HepG2 (cell line): ENCODE results near the gene ASZ1. TPM values are rescaled to one million over a fixed set of nuclear protein-coding genes. Genes with fewer than 3 reads are reported as not detected.

Experiments used
- ATAC-seq: fragments of 200-7000 bp; cut with Tn5 transposase; 3 replicates; pipeline ENCODE4 v1.9.1; 2020; ENCODE audit warnings: mild to moderate bottlenecking, moderate library complexity
- BruUV-seq: library from RNA; stranded (reverse); fragments of 400-500 nt; replicated peaks from 2 replicates; lab custom pipeline; 2021; lab: Mats Ljungman, UMichigan
- CTCF ChIA-PET: fragments of 300-600 bp; formaldehyde crosslinking; extraction: SDS; loops from one replicate; lab custom pipeline; 2021; ENCODE audit warnings: low total read pairs, inconsistent platforms, low intra/inter-chr PET ratio; lab: Yijun Ruan, JAX
- POLR2A ChIA-PET: fragments of 350-600 bp; sonication (Branson Sonifier 250); formaldehyde crosslinking; loops from one replicate; lab custom pipeline; 2020; ENCODE audit warnings: antibody characterized with exemption, inconsistent platforms; lab: Yijun Ruan, JAX
- DNase-seq: peaks from one replicate; pipeline ENCODE4 v3.0.0-alpha.2; 2015; ENCODE audit warnings: low spot score
- FAIRE-seq: peaks from 3 replicates; lab custom pipeline; 2011; peaks lifted over from hg19 to GRCh38; lab: Jason Lieb, UNC
- H2AFZ ChIP-seq: one replicate; pipeline ENCODE4 v1.6.1; 2011; ENCODE audit warnings: low read length, inconsistent platforms
- H3K27ac ChIP-seq: fragments of 300-600 bp; 3 replicates; pipeline ENCODE4 v1.8.0; 2011; ENCODE audit warnings: mixed run types, mild to moderate bottlenecking, mixed read lengths, low read length, inconsistent platforms; ENCODE audit not compliant: insufficient read depth; ENCODE audit errors: extremely low read length
- H3K27me3 ChIP-seq, 2 experiments: fragments of 200-600 bp in 1 of 2; 2 replicates in 1 of 2; 3 replicates in 1 of 2; pipeline versions ENCODE4 v1.6.0 to v1.8.0; 2011; ENCODE audit warnings: low read length in 2 of 2, mild to moderate bottlenecking in 2 of 2, moderate library complexity in 2 of 2, inconsistent platforms in 1 of 2; ENCODE audit not compliant: insufficient read depth in 2 of 2, control insufficient read depth in 1 of 2
- H3K36me3 ChIP-seq, 2 experiments: fragments of 200-600 bp in 1 of 2; replicated peaks in 1 of 2; 2 replicates in 1 of 2; 3 replicates in 1 of 2; pipeline versions ENCODE4 v1.5.1 to v1.8.0; 2011; ENCODE audit warnings: low read length in 2 of 2, inconsistent platforms in 1 of 2; ENCODE audit not compliant: insufficient read depth in 2 of 2, control insufficient read depth in 1 of 2
- H3K4me1 ChIP-seq: 2 replicates; pipeline ENCODE4 v1.5.1; 2012; ENCODE audit warnings: low read length, inconsistent platforms; ENCODE audit not compliant: insufficient read depth
- H3K4me2 ChIP-seq: 2 replicates; pipeline ENCODE4 v1.6.0; 2011; ENCODE audit warnings: low read depth, low read length, inconsistent platforms
- H3K4me3 ChIP-seq, 3 experiments: fragments of 200-600 bp in 1 of 3; sonication (generic), shearing (Covaris generic) in 1 of 3; replicated peaks in 1 of 3; 2 replicates each; pipeline ENCODE4 v1.5.1; 2011 to 2016; ENCODE audit warnings: low read length in 3 of 3, inconsistent platforms in 2 of 3, low read depth in 2 of 3, mild to moderate bottlenecking in 2 of 3, control low read depth in 1 of 3, mixed read lengths in 1 of 3; ENCODE audit not compliant: insufficient read depth in 1 of 3
- H3K79me2 ChIP-seq: one replicate; pipeline ENCODE4 v1.6.1; 2011; ENCODE audit warnings: low read length, inconsistent platforms; ENCODE audit not compliant: insufficient read depth
- H3K9ac ChIP-seq: 2 replicates; pipeline ENCODE4 v1.6.0; 2011; ENCODE audit warnings: mild to moderate bottlenecking, low read depth, low read length, inconsistent platforms; ENCODE audit not compliant: insufficient read depth
- H3K9me3 ChIP-seq: 2 replicates; pipeline ENCODE4 v1.5.1; 2012; ENCODE audit warnings: mild to moderate bottlenecking, low read length
- H4K20me1 ChIP-seq: 2 replicates; pipeline ENCODE4 v1.6.0; 2011; ENCODE audit warnings: inconsistent platforms, mild to moderate bottlenecking, low read length, moderate library complexity; ENCODE audit not compliant: insufficient read depth
- EEA1 ChIP-seq: sonication (generic); formaldehyde crosslinking; IDR thresholded peaks from 2 replicates; pipeline ENCODE4 v1.5.1; 2020; ENCODE audit warnings: mild to moderate bottlenecking, missing genetic modification reagents, borderline replicate concordance
- KMT2B ChIP-seq: IDR thresholded peaks from 2 replicates; pipeline ENCODE4 v1.6.1; 2016; ENCODE audit warnings: missing genetic modification reagents, missing compliant biosample characterization
- MAZ ChIP-seq, 2 experiments: sonication (generic) in 1 of 2; formaldehyde crosslinking in 1 of 2; IDR thresholded peaks; 2 replicates each; pipeline versions ENCODE4 v1.5.0 to v1.6.1; 2012 to 2020; ENCODE audit warnings: low read depth in 2 of 2, mild to moderate bottlenecking in 2 of 2, borderline replicate concordance in 1 of 2, improper control_type of control experiment in 1 of 2, low read length in 1 of 2, missing genetic modification reagents in 1 of 2, moderate library complexity in 1 of 2
- PAF1 ChIP-seq: IDR thresholded peaks from 2 replicates; pipeline ENCODE4 v1.6.1; 2016; ENCODE audit warnings: missing genetic modification reagents, missing compliant biosample characterization
- PTBP1 ChIP-seq: fragments of 200-400 bp; formaldehyde crosslinking; IDR thresholded peaks from 2 replicates; pipeline ENCODE4 v1.6.1; 2018; ENCODE audit warnings: low read length, low read depth; ENCODE audit not compliant: poor library complexity, severe bottlenecking
- STAT5B ChIP-seq: sonication (generic); formaldehyde crosslinking; IDR thresholded peaks from 2 replicates; pipeline ENCODE4 v1.4.0; 2020; ENCODE audit warnings: missing genetic modification reagents
- ZNF12 ChIP-seq: sonication (generic); formaldehyde crosslinking; IDR thresholded peaks from 2 replicates; pipeline ENCODE4 v1.5.0; 2020; ENCODE audit warnings: missing genetic modification reagents
- ZNF326 ChIP-seq: sonication (generic); formaldehyde crosslinking; IDR thresholded peaks from 2 replicates; pipeline ENCODE4 v1.4.0; 2020; ENCODE audit warnings: missing genetic modification reagents, borderline replicate concordance
- ZNF451 ChIP-seq: sonication (generic); formaldehyde crosslinking; IDR thresholded peaks from 2 replicates; pipeline ENCODE4 v1.5.0; 2020; ENCODE audit warnings: mild to moderate bottlenecking, missing genetic modification reagents
- ZNF589 ChIP-seq: sonication (generic); formaldehyde crosslinking; conservative IDR thresholded peaks from 2 replicates; pipeline ENCODE4 v1.8.0; 2022; ENCODE audit warnings: mild to moderate bottlenecking, moderate library complexity, missing genetic modification reagents
- ZNF788 ChIP-seq: sonication (generic); formaldehyde crosslinking; IDR thresholded peaks from 2 replicates; pipeline ENCODE4 v1.5.0; 2020; ENCODE audit warnings: mild to moderate bottlenecking, missing genetic modification reagents, borderline replicate concordance
- WGBS: methylation state at CpG from one replicate; pipeline ENCODE4 v1.1.6; 2017; ENCODE audit warnings: low lambda C conversion rate; 5-methylcytosine and 5-hydroxymethylcytosine counted together
- in situ Hi-C: cut with HindIII; loops from 2 replicates; pipeline ENCODE4 v1.10.0; 2017; ENCODE audit warnings: low pct_unique_long_range_greater_than_20kb; ENCODE audit not compliant: extremely low pct_ligation_motif_present
- intact Hi-C: fragments of 100-400 bp; cut with micrococcal nuclease; formaldehyde crosslinking; loops from one replicate; pipeline ENCODE4 v1.10.0; 2022; ENCODE audit not compliant: unreplicated experiment
- polyA plus RNA-seq, 8 experiments: library from polyadenylated mRNA; depleted of rRNA in 3 of 8; stranded (reverse) in 7 of 8; unstranded in 1 of 8; fragments of >200 nt; fragmentation: Illumina TruSeq in 4 of 8; extraction: Trizol in 4 of 8; gene quantifications; 2 replicates each; pipeline versions ENCODE4 v1.2.1 to v1.2.3, GENCODE V29; 2011 to 2016; ENCODE audit warnings: low read depth in 4 of 8, missing spikeins in 1 of 8, mixed read lengths in 1 of 8; ENCODE audit not compliant: insufficient read depth in 1 of 8
- total RNA-seq, 5 experiments: library from RNA; depleted of rRNA; stranded (reverse); fragments of >200 nt; fragmentation: Illumina TruSeq; extraction: Trizol; gene quantifications; 2 replicates each; pipeline ENCODE4 v1.2.3, GENCODE V29; 2016; ENCODE audit warnings: low read depth in 1 of 5

Gene ASZ1
- total and polyA plus RNA-seq, 2 of the 13 experiments (the other 11 are each of a cell fraction or from before 2014, with no cell fraction given), result not detected

GRCh38 chr7:117446220-117446815 is 19.0 kb upstream of the ASZ1 start:
- intact Hi-C loops, result no loop called here
- Histone ChIP-seq H3K4me2 (no peak overlapping the region), H3K79me2 (no peaks in the 10 kb centered on the region), H3K4me1 (no peaks in the 10 kb centered on the region), H3K36me3 (no peaks in the 10 kb centered on the region), H3K27me3 (no peaks in the 10 kb centered on the region), H2AFZ (no peak overlapping the region), H3K27ac (no peak overlapping the region), H4K20me1 (no peaks in the 10 kb centered on the region), H3K4me3 (no peak overlapping the region), H3K9ac (no peak overlapping the region), H3K9me3 (no peaks in the 10 kb centered on the region)
- no TSS peak for BruUV-seq
- in situ Hi-C loops, result no loop called here
- TF ChIP-seq EEA1 (CRISPR knock-in tag) (no peak), ZNF589 (CRISPR knock-in tag) (no peak), ZNF451 (CRISPR knock-in tag) (no peak), PAF1 (no peak), ZNF12 (no peak), ZNF788 (CRISPR knock-in tag) (no peak), ZNF326 (no peak), MAZ (IDR thresholded peaks at IDR 0.05; ENCODE audit: borderline replicate concordance, low read depth, low read length) (no peak), MAZ (CRISPR knock-in tag; IDR thresholded peaks at IDR 0.05; ENCODE audit: low read depth) (no peak), KMT2B (CRISPR knock-in tag) (no peak), STAT5B (CRISPR knock-in tag) (no peak), PTBP1 (no peak)
- DNase-seq (no peak), FAIRE-seq (no peak), ATAC-seq (no peak)
- 14% methylated on average over 4 of the region's 4 CpGs for WGBS
- ChIA-PET POLR2A (no interaction called here), CTCF (no interaction called here)
